Head of caudate nucleus (tissue), 42 donors: ENCODE results near the gene SLC2A8.
A peak's percentile ranks its signal among the peaks of the same experiment; 100 is the strongest.

Experiments used
- DNase-seq, 42 donors: peaks; one replicate each; pipeline versions ENCODE4 v3.0.0 to v3.0.0-alpha.2; 2020 to 2021; ENCODE audit warnings: mixed read lengths in 7 of 42
- intact Hi-C: fragments of 100-400 bp; cut with DNase I; formaldehyde crosslinking; loops from one replicate; pipeline ENCODE4 v1.15.0; 2022

SLC2A8 gene

GRCh38 chr9:127370147-127370579, 26.8 kb upstream of the SLC2A8 start:
- DNase-seq: peak in 1 of 42 donors; percentile 22
- intact Hi-C loops: no loop called here

GRCh38 chr9:127370672-127371648, 26.0 kb upstream of the SLC2A8 start:
- intact Hi-C loops: no loop called here

GRCh38 chr9:127380479-127380878, 16.5 kb upstream of the SLC2A8 start:
- intact Hi-C loops: no loop called here
- no peak for DNase-seq

More at GRCh38 chr9:127370672-127371648, 26.0 kb upstream of the SLC2A8 start:
- DNase-seq: peak in 20 of 42 donors; percentile 27 to 78 (median 50)

- intact Hi-C loops: no loop called here
- no peak for DNase-seq
These were observed 14.4 kb upstream of the SLC2A8 start for GRCh38 chr9:127382541-127382940.

GRCh38 chr9:127384016-127384730, 12.8 kb upstream of the SLC2A8 start:
- intact Hi-C loops: no loop called here

GRCh38 chr9:127384901-127385300, 12.1 kb upstream of the SLC2A8 start:
- DNase-seq: peak in 1 of 42 donors; percentile 24
- intact Hi-C loops: no loop called here

More at GRCh38 chr9:127384016-127384730, 12.8 kb upstream of the SLC2A8 start:
- peak in 3 of 42 donors; percentile 5 to 22 (median 12) for DNase-seq

GRCh38 chr9:127386249-127386648, 10.7 kb upstream of the SLC2A8 start:
- DNase-seq: no peak
- intact Hi-C loops: no loop called here

- intact Hi-C loops: no loop called here
- DNase-seq: peak in 1 of 42 donors; percentile 16
These were observed 10.0 kb upstream of the SLC2A8 start for GRCh38 chr9:127386981-127387380.

GRCh38 chr9:127388037-127388855, 8.7 kb upstream of the SLC2A8 start:
- intact Hi-C loops: no loop called here
- DNase-seq: peak in 12 of 42 donors; percentile 21 to 62 (median 38)

- intact Hi-C loops: no loop called here
- DNase-seq: peak in 1 of 42 donors; percentile 37
These were observed 8.1 kb upstream of the SLC2A8 start for GRCh38 chr9:127388856-127389238.

GRCh38 chr9:127389381-127390247, 7.4 kb upstream of the SLC2A8 start:
- DNase-seq: peak in 1 of 42 donors; percentile 12
- intact Hi-C loops: no loop called here

GRCh38 chr9:127390248-127390545, 6.8 kb upstream of the SLC2A8 start:
- intact Hi-C loops: no loop called here
- DNase-seq: no peak

GRCh38 chr9:127390563-127390962, 6.4 kb upstream of the SLC2A8 start:
- peak in 1 of 42 donors; percentile 22 for DNase-seq
- intact Hi-C loops: no loop called here

GRCh38 chr9:127392166-127392565, 4.8 kb upstream of the SLC2A8 start:
- intact Hi-C loops: no loop called here
- DNase-seq: no peak

- peak in 1 of 42 donors; percentile 18 for DNase-seq
- intact Hi-C loops: no loop called here
These were observed 4.0 kb upstream of the SLC2A8 start for GRCh38 chr9:127392976-127393375.

- intact Hi-C loops: no loop called here
- DNase-seq: no peak
These were observed 3.3 kb upstream of the SLC2A8 start for GRCh38 chr9:127393645-127394044.

- intact Hi-C loops: loop anchor here (5.0 kb wide), 1 partner anchor 168 kb away; no protein-coding TSS in a partner anchor
- DNase-seq: peak in 18 of 42 donors; percentile 12 to 71 (median 43)
These were observed 1.3 kb upstream of the SLC2A8 start for GRCh38 chr9:127395497-127396252.
